Measurements from ENCODE around the gene TAS2R41.

The TAS2R41 gene

DNA sequence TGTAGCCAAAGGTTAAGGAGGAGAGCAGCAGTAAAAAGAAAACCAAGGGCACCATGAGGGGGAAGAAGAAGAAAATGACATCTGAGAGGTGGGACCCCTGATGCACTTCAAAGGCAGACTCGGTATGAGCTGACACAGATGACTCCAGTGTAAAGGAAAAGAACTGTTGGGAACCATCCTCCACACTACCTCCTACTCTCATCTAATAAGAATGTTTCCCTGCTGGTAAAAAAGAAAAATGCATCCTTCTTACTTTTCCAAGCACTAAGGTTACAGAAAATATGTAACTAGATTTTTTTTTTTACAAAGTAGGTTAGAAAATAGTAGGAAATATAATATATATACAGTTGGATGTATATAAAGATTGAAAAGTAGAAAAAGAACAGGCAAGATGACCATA, 16.9 kb downstream of the TAS2R41 start:
- TF ChIP-seq GATA2 (IDR thresholded peaks at IDR 0.05; ENCODE audit: low read depth, low read length): no peak
- no peak for TF ChIP-seq GATA3 (IDR thresholded peaks at IDR 0.05; ENCODE audit: low read depth, low read length)

DNA sequence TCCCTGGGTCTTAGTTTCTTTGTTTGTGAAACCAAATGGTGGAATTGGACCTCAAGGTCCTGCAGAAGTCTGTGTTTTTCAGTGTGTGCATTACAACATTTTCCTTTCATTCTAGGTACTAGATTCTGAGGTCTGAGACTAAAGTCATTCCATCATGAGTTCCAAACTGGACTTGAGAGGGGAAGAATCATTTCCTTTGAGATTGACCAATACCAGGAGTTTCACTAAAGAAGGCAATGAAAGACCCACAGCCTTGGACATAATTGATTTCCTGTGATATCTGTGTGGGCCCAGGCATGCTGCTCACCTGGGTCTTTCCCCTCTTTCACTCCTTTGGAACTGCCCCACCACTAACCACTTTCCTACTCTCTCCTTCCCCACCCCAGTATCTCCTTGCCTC, 18.2 kb downstream of the TAS2R41 start:
- TF ChIP-seq GATA3 (IDR thresholded peaks at IDR 0.05; ENCODE audit: low read depth, low read length) (no peak), GATA2 (IDR thresholded peaks at IDR 0.05; ENCODE audit: low read depth, low read length) (no peak)

DNA sequence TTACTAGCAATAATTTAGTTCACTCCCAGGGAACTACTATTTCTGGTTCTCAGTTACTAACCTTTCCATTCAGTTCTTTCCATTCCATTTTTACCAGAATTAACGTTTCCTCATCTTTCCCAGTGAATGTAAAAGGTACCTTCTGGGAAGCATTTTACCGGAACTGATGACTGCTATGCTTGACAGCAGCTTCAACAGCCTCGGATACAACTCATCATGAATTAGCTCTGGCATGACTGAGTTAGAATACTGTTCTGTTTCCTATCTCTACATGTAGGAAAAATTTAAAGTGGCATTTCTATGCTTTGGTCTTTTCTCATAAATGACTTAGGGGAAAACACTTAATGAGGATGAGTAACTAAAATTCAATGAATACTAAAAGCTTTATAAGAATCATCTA, 18.6 kb downstream of the TAS2R41 start:
- TF ChIP-seq GATA2 (IDR thresholded peaks at IDR 0.05; ENCODE audit: low read depth, low read length): no peak
- TF ChIP-seq GATA3 (IDR thresholded peaks at IDR 0.05; ENCODE audit: low read depth, low read length): no peak

GRCh38 chr7:143497008-143497795, 19.5 kb downstream of the TAS2R41 start:
- no peak for TF ChIP-seq GATA3 (IDR thresholded peaks at IDR 0.05; ENCODE audit: low read depth, low read length)
- no peak for TF ChIP-seq GATA2 (IDR thresholded peaks at IDR 0.05; ENCODE audit: low read depth, low read length)

- TF ChIP-seq GATA3 (IDR thresholded peaks at IDR 0.05; ENCODE audit: low read depth, low read length): no peak
- no peak for TF ChIP-seq GATA2 (IDR thresholded peaks at IDR 0.05; ENCODE audit: low read depth, low read length)
Observed at GRCh38 chr7:143499246-143499645, 21.6 kb downstream of the TAS2R41 start.

DNA sequence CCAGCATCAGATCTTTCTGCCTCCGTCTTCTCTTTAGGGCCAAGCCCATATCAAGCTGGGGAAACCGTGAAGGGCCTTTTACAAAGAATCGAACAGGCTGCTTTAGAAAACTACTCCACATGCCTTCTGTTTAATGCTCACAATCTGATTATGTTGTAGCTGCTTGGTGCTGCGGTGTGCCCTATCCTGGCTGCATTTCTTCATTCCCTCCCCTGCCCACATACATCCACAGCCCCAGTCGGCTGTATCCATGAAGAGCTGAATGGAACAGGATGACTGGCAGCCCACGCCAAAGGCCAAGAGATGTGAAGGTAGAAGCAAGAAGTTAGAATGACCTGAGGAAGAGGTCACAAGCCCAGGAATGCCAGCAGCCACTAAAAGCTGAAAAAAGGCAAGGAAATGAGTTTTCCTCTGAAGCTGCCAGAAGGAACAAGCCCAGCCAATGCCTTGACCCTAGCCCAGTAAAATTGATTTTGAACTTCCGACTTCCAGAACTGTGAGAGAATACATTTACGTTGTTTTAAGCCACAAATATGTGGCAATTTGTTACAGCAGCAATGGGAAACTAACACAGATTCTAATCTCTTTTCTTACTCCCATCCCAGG, 22.2 kb downstream of the TAS2R41 start:
- TF ChIP-seq GATA3 (IDR thresholded peaks at IDR 0.05; ENCODE audit: low read depth, low read length) (no peak), GATA2 (IDR thresholded peaks at IDR 0.05; ENCODE audit: low read depth, low read length) (no peak)

DNA sequence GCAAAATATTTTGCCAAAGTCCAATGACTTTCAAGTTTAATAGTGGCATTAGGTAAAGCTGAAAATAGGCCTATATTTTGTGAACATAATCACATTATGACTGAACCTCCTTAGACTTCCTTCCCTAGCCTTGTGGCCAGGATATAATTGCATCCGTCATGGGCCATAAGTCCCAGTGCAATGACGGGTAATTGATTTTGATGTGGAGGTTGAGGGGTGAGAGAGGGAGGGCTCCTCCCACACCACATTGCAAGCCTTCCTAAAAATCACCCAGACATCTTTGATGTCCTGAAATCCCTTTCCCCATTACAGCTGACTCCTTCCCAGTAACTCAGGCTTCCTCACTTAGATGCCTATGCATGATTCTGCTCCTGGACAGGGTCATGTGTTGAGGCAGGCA, 25.6 kb downstream of the TAS2R41 start:
- TF ChIP-seq GATA3 (IDR thresholded peaks at IDR 0.05; ENCODE audit: low read depth, low read length) (no peak), GATA2 (IDR thresholded peaks at IDR 0.05; ENCODE audit: low read depth, low read length) (no peak)

DNA sequence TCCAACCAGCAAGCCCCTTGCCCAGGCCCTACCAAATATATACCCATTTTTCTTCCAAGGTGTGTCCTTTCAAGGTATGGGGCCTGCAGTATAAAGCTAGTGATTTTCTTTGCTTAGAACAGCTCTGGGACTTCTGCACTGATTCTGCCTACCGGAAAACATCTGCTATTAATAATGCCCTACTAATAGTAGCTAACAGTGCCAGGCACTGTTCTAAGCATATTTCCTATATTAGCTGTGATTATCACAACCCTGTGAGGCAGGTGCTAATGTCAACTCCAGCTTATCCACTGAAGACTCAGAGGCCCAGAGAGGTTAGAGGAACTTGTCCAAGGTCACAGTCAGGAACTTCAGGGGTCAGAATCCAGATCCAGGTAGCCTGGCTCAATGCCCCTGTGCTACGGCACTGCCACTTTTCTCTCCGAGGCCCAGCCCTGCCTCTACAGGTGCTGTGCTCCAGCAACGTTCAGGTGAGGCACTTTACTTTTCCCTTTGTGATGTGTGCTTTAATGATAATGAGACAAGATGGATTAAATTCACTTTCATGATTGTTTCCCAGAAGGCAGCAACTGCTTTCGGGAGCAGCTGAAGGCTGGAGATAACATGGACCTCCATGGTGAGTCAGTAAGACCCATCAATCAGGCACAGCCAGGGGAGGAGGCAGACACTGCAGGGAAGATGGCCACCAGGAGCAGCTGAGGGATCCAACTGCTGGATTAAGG, 26.7 kb downstream of the TAS2R41 start:
- no peak for TF ChIP-seq GATA2 (IDR thresholded peaks at IDR 0.05; ENCODE audit: low read depth, low read length)

DNA sequence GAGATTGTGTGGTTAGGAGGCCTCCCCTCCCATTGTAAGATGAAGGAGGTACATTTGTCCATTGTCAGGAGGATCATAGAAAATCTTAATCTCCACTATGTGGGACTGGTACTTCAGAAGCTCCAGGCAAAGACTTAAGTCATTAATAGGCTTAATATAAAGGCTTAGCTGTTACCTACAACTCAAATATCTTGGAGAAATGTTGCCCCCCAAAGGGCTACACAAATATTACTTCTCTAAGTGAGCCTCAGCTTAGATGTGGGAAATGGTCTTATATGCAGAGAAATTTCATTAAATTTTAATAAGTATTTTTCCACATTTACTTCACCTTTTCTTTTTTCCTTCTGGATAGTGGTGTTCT, 27.2 kb downstream of the TAS2R41 start:
- TF ChIP-seq GATA2 (IDR thresholded peaks at IDR 0.05; ENCODE audit: low read depth, low read length) (no peak), GATA3 (IDR thresholded peaks at IDR 0.05; ENCODE audit: low read depth, low read length) (no peak)

DNA sequence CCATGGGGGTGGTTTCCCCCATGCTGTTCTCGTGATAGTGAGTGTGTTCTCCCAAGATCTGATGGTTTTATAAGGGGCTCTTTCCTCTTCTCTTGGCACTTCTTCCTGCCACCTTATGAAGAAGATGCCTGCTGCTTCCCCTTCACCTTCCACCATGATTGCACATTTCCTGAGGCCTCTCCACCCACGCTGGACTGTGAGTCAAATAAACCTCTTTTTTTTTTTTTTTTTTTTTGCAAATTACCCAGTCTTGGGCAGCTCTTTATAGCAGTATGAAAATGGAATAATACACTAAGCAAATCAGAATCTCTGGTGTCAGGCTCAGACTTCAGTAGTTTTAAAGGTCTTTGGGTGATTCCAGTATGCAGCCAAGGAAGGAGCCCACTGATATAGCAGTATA, 28.2 kb downstream of the TAS2R41 start:
- TF ChIP-seq GATA3 (IDR thresholded peaks at IDR 0.05; ENCODE audit: low read depth, low read length): no peak
- TF ChIP-seq GATA2 (IDR thresholded peaks at IDR 0.05; ENCODE audit: low read depth, low read length): no peak

DNA sequence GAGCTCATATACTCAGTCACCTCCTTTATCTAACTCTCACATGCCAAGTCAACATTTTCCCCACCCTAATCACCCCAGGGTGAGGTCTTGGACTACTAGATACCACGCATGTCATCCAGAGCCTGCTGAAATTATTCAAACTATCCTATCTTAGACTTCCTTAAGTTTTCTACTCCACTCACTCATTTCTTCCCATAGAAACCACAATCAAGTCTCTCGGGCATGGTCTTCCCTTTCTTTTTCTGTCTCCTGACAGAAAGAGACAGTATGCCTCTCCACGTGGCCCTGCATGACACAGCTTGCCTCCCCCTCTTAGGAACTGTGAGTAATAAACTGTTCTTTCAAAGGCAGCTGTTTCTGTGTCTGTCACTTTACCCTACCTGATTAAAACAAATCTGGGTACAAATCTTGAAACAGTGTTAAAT, 29.4 kb downstream of the TAS2R41 start:
- TF ChIP-seq GATA2 (IDR thresholded peaks at IDR 0.05; ENCODE audit: low read depth, low read length) (no peak), GATA3 (IDR thresholded peaks at IDR 0.05; ENCODE audit: low read depth, low read length) (no peak)

GRCh38 chr7:143507534-143508055, 29.9 kb downstream of the TAS2R41 start:
- no peak for TF ChIP-seq GATA2 (IDR thresholded peaks at IDR 0.05; ENCODE audit: low read depth, low read length)
- no peak for TF ChIP-seq GATA3 (IDR thresholded peaks at IDR 0.05; ENCODE audit: low read depth, low read length)

DNA sequence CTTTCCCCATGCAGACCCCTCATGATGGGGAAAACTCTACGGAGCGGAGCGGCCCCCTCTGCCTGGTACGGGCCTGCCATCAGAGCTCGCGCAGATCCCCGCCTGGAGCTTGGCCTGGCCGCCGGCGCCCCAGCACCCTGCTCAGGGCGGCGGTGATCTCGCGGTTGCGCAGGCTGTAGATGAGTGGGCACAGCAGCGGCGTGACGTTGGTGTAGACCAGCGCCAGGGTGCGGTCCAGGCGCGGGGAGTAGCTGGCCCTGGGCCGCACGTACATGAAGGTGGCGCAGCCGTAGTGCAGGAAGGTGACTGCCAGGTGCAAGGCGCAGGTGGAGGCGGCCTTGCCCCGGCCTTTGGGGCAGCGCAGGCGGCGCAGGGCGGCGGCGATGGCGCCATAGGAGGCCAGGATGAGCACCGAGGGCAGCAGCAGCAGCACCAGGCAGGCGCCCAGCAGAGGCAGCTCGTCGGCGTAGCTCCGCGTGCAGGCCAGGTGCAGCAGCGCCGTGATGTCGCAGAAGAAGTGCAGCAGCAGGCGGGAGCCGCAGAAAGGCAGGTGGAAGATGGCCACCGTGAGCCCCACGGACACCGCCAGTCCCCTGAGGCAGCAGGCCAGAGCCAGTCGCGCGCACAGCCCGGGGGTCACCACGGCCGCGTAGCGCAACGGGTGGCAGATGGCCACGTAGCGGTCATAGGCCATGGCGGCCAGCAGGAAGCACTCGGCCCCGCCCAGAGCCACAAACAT, 33.4 kb downstream of the TAS2R41 start:
- TF ChIP-seq GATA3 (IDR thresholded peaks at IDR 0.05; ENCODE audit: low read depth, low read length): no peak
- no peak for TF ChIP-seq GATA2 (IDR thresholded peaks at IDR 0.05; ENCODE audit: low read depth, low read length)

GRCh38 chr7:143511593-143512047, 33.9 kb downstream of the TAS2R41 start:
- no peak for TF ChIP-seq GATA2 (IDR thresholded peaks at IDR 0.05; ENCODE audit: low read depth, low read length)
- TF ChIP-seq GATA3 (IDR thresholded peaks at IDR 0.05; ENCODE audit: low read depth, low read length): no peak
